DMS79 treated with DMSO at 0.1 percent for 48 hours (cell line): ENCODE data around the gene RAB36.

Source experiments
- DNase-seq: peaks from one replicate; lab custom pipeline; 2025; lab: John Stamatoyannopoulos, UW

RAB36 gene

DNA sequence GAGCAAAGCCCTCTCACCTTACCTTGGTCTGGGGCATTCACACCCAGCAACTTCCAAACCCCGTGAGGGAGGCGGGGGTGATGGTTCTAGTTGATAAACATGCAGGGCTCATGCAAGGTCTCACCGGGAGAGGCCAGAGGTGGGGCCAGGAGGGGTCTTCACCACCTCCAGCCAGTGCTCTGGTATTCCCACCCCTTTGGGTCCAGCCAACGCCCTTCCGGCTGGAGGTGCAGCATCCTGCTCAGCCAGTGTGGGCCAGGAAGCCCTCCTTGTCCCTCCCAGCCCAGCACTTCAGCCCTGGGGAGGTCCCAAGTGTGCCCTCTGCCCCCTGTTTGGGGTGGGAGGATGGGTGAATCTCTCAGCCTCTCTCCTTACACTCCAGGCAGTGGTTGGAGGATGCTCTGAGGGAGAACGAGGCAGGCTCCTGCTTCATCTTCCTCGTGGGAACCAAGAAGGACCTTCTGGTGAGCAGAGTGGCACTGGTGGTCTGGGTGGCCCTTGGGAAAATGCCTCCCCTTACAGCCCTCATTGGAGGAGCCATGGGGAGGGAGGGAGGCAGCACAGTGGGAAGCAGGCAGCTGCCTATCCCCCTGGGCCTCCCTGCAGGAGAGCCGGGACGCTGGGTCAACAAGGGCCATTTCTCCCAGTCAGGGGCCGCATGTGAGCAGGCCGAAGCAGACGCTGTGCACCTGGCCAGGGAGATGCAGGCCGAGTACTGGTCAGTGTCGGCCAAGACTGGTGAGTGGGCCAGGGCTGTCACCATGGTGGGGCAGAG, 13.4 kb downstream of the RAB36 start:
- DNase-seq: no peak

DNA sequence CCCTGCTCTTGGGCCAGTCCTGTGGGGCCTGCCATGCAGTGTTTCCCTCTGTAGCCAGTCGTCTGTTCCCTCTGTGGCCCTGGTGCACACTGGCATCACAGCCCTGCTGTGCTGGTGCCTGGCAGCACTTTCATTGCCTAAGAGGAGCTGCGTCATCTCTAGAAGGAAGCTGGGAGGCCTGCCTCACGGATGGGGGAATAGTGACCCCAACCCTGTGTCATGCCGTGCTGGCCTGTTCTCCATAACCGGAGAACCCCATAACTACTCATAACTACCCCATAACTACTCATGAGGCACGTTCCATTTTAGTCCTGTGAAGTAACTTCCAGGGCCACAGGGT, 14.0 kb downstream of the RAB36 start:
- no peak for DNase-seq

DNA sequence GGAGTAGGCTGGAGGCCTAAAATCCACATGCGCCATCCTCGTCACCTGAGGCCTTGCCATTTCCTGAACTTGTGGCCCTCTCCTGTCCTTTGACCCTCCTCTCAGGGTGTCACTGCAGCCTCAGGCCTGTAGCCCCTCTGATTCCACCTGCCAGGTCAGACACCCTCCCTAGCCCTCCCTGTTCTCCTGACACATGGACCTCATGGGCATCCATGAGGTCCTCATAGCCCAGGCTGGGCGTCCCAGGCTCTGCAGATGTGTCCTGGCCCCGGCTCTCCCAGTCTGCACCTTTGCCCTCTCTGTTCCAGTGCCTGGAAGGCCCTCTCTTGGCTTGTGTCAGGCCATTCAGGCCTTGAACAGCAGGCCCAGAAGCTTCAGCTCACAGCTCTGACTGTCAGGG, 15.8 kb downstream of the RAB36 start:
- no peak for DNase-seq

DNA sequence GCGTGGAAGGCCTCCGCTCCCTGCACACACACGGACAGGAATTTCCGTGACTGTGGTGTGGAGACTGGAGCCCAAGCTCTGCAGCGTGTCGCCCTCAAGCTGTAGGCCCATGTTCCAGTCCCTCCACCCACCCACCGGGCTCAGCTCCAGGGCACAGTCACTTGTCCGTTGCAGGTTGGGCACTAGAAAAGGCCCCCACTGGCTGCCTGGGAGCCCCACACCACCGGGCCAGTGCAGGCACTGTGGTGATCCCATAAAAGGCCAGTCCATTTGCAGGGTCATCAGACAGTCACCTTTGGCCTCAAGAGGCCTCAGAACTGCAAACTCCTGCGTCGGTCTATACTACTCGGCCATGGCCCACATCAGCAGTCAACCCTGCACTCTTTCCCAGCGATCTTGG, 16.3 kb downstream of the RAB36 start:
- DNase-seq: no peak

DNA sequence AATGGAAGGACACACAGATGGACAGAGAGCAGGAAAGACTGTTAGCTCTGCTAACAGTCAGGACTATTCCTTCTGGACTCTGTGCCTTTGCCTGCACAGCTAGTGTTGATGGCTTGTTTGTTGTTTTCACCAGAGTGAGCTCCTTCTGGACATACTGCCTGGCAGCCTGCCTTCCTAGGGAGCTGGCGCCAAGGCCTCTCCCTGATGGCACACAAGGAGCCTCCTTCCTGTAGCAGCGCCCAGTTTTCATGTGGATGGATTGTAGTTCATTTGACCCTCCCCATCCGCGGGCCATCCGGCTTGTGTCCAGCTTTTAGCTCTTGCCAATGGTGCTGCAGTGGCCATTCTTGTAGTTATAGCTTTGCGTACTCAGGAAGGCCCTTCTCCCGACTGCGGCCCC, 18.4 kb downstream of the RAB36 start:
- no peak for DNase-seq

DNA sequence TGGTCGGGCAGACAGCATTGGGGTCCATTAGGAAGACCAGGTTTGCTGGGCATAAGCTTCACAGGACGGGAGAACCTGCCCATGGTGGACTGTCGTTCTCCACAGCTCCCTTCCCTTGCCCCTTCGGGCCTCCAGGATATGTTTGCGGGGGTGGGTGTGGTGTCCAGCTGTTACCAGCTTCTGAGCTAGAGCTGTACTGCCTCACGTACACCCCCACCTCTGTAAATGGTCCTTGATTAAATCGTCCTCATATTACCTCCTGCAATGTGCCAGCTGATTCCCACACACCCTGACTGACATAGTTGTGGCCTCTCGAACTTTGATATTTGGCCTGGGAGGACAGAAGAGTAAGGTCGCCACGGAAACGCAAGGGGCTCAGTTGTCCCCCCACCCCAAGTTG, 18.8 kb downstream of the RAB36 start:
- no peak for DNase-seq

DNA sequence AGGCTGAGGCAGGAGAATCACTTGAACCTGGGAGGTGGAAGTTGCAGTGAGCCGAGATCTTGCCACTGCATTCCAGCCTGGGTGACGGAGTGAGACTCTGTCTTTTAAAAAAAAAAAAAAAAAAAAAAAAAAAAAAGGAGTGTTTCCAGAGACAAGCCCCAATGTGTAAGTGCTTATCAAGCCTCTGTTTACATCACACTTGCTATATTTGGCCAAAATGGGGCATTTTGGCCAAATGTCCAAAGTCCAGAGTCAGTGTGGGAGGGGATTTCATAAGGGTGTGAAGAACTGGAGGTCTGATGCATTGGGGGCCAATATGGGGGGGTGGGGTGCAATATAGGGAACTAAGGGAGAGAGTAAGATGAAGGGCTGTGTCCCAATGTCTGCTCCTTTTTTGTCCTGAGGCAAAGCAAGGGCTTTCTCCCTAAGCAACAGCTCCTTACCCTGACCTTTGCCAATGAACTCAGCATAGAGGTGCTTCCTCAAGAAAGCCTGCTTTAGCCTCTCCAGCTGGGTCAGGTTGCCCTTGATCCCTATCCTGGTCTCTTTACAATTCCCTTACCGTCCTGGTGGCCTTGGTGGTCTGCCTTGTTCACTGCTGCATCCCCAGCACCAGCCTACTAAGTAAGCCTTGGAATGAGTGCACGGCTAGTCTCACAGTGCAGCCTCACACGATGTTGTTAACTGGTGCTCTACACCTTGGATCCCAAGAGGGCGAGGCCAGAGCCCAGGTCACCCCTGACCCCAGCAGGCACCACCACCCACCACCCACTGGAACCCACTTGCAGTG, 21.0 kb downstream of the RAB36 start:
- DNase-seq: no peak

DNA sequence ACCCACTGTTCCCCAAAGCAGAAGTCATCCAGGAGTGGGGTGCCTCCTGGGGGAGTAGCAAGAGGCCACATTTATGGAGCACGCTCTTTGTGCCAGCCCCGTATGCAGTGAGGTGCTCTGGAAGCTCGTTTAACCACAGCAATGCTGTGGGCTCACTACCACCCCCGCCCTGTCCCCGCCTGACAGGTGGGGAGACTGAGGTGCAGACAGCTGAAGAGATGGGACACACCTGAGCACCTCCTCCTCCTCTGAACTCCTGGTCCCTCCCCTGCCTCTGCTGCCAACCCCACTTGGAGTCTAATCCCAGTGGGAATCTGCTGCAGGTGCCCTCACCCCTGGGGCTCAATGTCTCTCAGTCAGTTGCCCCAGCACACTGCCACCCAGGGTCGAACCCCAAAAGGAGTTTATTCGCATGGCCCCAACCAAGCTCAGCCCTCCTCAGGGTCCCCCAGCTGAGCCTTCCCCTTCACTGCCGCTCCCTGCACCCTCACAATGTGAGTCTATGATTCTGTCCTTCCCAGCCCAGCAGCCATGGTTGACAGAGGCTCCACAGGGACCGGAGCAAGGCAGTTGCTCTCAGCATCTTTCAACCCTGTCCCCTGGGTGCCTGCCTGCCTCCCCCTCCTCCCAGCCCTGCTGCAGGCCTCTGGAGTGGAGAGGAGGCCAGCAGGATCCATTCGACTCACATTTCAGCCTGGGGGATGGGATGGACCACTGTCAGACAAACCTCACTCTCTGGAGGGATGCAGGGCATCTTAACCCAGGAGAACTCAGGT, 21.8 kb downstream of the RAB36 start:
- DNase-seq: no peak

DNA sequence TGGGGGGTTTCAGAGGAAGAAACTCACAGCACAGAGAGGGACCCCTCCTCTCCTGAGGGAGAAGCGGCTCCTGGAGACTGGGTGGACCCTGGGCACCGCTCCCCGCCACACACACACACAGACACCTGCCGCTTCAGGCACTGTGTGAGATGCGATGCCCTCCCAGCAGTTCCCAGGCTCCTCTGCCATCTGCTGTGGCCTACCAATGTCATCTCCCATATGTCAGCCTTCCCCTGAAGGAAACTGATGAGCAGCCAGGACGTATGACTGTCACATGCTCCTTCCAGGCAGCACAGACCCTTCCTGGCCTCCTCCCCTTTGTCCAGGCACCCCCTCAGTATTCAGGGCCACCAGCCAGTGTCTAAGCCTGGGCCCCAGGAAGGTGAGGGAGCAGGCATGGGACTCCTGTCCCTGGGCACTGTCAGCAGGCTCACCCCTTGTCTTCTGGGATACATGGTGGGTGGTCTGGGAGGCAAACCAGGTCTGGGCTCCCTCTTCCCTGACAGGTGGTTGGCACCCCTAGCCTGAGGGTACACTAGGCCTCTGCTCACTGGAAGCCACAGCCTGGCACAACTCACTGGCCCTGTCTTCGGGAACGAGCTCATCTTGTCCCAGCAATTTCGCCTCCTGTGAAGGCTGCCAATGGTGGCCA, 23.2 kb downstream of the RAB36 start:
- DNase-seq: no peak

DNA sequence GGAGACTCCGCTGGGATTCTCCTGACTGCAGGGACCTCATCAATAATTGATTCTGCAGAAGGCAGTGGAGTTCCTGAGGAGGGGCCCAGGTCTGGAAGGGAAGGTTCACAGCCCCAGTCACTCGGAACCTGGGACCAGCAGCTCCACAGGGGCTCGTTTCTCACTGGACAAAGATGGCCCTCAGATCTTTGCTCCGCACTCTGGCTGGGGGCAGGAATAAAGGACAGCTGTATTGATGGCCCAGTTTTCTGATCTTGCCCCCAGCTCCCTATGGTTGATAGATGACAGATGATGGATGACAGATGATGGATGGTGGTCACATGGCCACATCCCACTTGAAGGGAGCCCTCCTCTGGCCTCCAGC, 23.7 kb downstream of the RAB36 start:
- no peak for DNase-seq

DNA sequence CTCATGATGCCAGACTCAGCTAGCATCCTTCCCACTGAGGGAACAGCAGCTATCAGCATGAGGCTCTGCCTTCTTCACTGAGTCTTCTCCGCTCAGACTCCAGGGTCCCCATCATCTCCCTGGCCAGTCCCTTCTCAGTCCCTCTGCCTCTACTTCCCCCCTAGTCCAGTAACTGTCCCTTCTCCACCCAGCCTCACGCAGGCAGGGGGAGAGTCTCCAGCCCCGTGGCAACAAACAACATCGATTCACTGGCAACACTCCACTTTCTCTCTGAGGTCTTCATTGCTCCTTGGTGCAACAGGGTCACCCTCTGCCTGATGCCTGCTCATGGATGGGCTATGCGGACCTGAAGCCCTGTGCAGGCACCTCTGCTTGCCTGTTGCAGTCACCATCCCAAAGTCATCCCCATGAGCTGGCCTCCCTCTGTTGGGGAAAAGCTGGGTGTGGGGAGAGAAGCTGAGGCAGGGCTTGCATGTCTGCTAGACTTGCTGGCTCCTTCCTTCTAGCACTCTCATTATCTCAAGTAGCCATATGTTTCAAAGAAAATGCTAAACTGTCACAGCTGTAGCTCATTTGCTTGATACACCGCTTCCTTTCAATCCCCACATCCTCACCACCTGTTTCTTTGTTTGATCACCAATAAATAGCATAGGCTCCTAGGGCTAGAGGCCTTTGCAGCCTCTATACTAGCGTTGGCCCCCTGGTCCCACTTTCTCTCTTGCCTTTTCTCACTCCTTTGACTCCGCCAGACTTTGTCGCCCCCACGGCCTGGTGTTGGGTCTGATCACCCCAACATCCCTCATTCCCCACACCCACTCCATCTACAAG, 30.8 kb downstream of the RAB36 start:
- no peak for DNase-seq

DNA sequence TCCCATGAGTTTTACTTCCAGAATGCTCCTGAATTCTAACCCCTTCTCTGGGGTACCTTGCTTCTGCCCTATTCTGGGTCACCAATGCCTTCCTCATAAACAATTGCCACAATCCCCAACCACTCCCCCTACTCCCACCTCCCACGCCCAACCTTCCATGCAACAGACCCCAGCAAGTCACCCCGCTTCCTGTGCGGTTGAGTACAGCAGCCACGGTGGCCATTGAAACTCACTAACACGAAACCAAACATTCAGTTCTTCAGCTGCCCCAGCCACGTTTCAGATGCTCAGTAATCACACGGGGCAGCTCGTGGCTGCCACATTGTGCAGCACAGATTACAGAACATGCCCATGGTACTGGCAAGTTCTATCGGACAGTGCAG, 31.4 kb downstream of the RAB36 start:
- no peak for DNase-seq

DNA sequence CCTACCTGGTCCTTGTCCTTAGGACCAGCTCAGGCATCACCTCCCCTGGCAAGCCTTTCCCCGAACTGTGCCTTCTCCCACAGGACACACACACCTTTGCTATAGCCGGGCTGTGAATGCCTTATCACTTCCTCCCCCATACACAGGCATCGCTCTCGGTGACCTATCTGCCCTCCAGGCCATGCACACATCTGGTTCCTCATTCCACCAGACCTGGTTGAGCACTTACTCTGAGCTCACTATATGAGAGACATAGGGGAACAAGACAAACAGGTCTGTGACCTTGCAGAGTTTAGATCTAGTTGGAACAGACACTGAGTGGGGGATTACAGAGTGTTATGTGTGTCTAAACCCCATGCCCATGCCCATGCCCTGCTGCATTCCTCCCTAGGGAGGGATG, 31.9 kb downstream of the RAB36 start:
- no peak for DNase-seq

DNA sequence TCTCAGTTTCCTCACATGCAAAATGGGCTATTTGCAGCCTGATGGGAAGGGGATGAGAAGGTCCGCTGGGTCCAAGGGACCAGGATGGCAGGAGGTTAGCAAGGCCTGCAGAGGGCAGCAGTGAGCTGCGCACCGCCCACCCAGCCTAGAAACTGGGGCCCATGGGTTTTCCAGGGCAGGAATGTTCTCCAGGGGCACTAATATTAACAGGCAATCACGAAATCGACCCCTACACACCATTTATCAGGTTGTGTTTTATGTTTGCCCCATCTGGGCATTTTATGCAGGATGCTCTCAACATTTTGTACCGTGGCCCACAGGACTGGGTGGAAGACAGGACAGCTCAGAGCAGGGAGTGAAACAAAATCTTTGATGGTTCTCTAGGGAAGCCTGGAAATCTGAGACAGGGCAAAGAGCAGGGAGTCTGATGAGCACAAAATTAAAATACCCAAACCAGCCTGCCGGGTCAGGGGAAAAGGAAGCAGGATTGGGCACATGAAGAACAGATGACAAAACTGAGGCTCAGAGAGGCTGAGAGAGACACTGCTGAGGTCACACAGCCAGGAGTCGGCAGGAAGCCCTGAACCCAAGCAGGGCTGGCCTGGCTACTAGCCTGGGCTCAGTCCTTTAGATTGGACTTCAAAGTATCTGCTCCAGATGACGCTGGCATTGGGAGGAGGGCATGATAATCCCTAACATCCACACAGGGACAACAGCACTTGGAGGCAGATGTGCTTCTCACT, 33.4 kb downstream of the RAB36 start:
- DNase-seq: peak; percentile 45

DNA sequence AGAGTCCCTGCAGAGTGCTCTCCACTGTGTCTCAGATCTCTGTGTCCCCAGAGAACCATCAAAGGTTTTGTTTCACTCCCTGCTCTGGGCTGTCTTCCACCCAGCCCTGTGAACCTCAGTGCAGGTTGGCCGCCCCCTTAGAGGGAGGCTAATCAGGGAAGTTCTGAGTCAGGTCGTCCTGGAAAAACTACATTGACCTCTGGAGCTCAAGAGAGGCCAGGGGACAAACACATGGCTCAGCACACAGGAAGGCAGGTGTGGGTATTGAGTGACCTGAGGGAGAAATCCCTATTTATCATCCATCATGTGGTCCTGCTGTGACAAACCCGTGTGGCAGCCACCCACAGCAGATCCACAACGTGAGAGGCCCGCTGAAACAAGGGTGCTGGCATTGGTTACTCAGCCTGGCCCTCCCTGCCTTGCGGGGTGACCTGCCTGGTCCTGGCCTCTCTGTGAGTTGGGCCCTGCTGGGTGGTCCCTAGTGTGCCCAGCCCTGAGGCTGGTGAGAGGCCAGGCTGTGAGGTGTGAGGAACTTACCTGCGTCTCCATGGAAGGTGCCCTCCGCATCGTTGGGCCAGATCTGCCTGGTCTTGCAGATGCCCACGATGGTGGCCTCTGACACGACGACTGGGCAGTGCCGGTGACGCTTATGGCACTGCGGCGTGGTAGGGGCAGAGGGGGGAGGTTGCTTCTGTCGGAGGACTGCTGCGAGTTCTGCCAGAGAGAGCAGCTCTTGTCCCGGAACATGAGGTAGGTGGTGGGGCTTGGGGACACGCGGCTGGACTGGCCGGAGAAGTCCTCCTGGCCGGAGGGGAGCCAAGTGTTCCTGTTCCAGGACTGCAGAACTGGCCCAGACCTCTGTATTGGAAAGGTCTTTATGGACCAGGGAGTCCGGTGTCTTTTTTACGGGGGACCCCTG, 34.4 kb downstream of the RAB36 start:
- no peak for DNase-seq

DNA sequence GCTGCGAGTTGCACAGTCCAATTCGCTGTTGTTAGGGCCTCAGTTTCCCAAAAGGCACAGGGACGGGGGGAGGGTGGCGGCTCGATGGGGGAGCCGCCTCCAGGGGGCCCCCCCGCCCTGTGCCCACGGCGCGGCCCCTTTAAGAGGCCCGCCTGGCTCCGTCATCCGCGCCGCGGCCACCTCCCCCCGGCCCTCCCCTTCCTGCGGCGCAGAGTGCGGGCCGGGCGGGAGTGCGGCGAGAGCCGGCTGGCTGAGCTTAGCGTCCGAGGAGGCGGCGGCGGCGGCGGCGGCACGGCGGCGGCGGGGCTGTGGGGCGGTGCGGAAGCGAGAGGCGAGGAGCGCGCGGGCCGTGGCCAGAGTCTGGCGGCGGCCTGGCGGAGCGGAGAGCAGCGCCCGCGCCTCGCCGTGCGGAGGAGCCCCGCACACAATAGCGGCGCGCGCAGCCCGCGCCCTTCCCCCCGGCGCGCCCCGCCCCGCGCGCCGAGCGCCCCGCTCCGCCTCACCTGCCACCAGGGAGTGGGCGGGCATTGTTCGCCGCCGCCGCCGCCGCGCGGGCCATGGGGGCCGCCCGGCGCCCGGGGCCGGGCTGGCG, 35.1 kb downstream of the RAB36 start, which contains the start of gene BCR:
TSS of gene BCR (plus strand) at position 209 of the 592 bp plus-strand sequence. CDS start 452 bp downstream, outside the sequence.
- DNase-seq: peak; percentile 3

DNA sequence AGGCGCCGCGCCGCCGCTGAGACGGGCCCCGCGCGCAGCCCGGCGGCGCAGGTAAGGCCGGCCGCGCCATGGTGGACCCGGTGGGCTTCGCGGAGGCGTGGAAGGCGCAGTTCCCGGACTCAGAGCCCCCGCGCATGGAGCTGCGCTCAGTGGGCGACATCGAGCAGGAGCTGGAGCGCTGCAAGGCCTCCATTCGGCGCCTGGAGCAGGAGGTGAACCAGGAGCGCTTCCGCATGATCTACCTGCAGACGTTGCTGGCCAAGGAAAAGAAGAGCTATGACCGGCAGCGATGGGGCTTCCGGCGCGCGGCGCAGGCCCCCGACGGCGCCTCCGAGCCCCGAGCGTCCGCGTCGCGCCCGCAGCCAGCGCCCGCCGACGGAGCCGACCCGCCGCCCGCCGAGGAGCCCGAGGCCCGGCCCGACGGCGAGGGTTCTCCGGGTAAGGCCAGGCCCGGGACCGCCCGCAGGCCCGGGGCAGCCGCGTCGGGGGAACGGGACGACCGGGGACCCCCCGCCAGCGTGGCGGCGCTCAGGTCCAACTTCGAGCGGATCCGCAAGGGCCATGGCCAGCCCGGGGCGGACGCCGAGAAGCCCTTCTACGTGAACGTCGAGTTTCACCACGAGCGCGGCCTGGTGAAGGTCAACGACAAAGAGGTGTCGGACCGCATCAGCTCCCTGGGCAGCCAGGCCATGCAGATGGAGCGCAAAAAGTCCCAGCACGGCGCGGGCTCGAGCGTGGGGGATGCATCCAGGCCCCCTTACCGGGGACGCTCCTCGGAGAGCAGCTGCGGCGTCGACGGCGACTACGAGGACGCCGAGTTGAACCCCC, 35.8 kb downstream of the RAB36 start:
- no peak for DNase-seq

DNA sequence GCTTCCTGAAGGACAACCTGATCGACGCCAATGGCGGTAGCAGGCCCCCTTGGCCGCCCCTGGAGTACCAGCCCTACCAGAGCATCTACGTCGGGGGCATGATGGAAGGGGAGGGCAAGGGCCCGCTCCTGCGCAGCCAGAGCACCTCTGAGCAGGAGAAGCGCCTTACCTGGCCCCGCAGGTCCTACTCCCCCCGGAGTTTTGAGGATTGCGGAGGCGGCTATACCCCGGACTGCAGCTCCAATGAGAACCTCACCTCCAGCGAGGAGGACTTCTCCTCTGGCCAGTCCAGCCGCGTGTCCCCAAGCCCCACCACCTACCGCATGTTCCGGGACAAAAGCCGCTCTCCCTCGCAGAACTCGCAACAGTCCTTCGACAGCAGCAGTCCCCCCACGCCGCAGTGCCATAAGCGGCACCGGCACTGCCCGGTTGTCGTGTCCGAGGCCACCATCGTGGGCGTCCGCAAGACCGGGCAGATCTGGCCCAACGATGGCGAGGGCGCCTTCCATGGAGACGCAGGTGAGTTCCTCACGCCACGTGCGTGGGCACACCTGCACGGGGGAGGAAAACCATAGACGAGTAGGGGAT, 36.5 kb downstream of the RAB36 start:
- DNase-seq: no peak
